Fibroblast of skin of back (primary cell): ENCODE data around the gene DARS1.
"Not testable (repeated sequence)": the region's sequence is repeated elsewhere in the genome, so short reads cannot be mapped to it uniquely, and the experiment has no call there.

Experiments used
- DNase-seq: peaks from one replicate; pipeline ENCODE4 v3.0.0-alpha.2; 2013

The DARS1 gene

DNA sequence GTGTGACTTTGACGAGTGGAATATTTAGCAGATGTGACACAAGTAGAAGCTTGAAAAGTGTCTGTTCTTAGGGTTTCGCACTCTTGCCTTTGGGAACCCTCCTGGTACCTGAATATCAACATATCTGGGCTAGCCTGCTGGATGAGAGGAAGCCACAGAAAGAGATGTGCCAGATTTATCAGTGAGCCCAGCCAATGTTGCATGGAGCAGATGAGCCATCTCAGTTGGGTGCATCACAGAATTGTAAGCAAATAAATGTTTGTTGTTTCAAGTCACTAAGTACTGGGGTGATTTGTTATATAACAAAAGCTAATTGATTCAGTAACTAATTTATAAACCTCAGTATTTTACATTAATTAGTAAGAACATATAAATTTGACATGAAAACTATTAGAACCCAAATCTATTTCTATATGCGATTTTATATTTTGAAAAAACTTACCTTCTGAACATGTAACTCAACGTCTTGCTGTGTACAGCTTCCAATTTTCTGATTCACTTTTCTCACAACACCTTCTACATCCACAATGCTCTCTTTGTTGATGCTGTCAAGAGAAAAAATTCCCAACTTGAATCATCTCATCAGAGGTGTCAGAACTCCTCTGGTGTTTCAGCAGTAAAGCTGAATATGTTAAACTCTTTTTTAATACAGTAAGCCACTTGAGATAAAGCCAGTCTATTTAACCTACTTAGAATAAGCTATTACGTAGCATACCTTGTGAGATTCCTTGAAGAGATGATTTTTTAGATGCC, 42.3 kb downstream of the DARS1 start:
- no peak for DNase-seq

DNA sequence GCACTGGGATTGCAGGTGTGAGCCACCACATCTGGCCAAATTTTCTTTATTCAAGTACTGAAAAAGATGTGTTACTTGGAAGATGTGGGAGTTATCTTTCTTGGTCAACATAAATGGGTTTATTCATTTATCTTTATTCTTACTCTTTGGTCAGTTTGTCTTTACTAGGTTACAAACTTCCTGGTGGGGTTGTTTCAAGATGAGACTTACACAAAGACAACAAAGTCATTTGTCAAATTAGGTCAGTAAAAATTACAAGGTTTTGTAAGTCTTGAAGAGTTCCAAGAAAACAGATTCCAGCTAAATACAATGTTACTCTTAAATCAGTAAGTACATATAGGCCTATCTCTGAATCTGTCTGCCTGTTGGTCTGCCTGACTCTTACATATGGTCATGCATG, 48.9 kb downstream of the DARS1 start:
- no peak for DNase-seq

DNA sequence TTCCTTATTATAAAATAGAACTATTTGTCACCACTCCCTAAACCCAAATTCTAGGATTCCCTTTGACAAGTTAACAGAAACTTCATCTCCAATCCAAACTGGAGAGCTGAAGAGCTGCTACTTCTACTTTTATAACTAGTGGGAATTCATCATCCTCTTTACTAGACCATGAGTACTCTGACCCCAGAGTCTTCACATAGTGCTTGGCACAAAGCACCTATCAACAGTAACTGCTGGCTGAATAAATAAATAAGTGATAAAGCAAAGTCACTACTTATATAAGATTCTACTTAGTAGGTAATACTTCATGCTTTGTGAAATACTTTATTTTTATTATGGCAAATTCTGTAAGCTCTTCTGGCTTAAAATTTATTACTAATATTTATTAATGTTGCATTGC, 49.5 kb downstream of the DARS1 start:
- no peak for DNase-seq

DNA sequence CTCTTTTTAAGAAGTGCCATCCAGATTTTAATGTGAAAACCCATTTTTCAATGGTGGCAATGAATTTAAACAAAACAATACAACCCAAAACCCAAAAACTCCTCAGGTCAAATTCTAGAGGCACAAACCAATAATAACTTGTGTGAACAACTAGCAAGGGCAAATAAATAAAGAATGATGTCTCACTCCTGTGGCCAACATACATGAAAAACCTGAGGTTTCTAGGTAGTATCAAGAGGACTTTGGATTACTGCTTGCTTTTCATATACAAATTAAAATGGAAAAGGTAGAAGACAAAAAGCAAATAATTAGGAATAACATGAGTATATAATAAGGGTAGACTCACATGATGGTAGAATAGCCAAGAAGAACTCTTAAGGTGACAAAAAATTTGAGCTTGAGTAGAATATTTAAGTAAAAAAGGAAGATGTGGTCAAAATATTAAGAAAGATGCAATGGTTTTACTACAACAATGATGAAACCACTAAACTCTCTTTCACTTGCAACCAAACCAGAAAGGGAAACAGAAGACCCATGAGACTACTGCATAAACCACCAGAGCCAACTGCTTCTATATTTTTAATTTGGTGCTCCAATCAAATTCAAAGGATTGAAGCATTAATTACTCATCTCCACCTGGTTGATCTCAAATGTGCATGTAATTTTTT, 53.5 kb downstream of the DARS1 start:
- no peak for DNase-seq

DNA sequence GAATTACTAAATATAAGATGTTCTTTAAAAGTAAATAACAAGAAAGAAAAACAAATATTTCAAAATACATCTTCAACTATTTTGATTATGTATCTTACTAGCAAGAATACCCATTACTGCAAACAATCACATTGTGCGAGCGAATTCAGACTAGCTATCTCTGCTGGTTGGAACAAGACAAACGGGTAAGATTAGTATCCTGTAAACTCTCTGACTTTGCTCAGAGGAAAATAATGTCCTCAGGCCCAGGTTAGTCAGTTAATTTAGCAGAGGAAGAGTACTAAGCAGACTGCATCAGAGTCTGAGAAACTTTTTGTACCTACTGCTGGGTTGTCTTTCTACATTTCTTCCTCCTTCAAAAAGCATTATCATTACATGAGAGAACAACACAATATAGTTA, 58.8 kb downstream of the DARS1 start:
- DNase-seq: no peak

DNA sequence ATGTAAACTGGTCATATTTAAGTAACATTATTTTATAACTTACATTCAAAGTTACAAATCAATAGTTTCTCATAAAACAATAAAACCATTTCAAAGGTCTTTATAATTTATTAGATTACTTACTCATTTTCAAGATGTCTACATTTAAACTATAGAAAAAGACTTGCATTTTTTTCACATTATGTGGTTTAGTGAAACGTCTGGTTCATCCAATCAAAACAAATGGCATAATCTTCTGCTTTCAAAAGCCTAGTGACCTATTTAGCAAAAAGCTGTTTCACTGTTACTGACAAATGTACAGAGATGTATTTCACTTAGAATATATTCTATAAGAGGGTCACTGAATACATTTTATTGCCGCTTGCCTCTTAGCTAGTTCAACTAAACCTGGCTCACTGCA, 59.9 kb downstream of the DARS1 start:
- peak; percentile 73 for DNase-seq

DNA sequence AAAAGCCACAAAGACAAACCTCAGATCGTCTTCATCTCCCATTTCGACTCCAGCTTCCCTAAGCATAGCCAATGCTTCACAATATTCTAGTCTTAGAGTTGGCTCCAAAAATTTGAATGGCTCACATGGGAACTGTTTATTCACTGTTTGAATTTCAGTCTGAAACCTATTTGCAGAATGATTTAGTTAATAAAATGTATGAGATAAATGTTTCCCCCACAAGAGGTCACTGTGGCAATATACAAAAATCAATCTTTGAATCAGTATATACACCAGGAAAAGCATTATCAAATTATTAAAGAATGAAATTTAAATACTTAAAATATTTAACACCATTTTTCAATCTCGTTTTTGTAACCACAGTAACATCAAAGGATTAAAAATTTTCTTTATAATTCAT, 69.2 kb downstream of the DARS1 start:
- peak; percentile 36 for DNase-seq

DNA sequence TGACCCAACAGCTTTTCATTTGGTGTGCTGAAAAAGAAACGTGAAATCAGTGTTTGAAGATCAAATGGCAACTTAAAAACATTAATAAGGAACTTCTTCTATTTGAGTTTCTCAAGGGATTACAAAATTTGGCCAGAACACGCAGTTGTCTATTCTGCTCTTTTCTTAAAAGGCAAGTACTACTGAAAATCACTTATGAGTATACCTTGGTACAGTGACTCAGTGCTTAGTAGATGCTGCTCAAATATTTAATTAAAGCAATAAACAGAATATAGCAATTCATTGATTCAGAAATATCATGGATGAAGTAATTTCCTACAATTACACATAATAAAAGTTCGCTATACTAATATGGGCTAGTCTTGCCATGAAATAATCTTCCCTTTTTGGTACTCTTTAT, 70.9 kb downstream of the DARS1 start:
- DNase-seq: no peak

DNA sequence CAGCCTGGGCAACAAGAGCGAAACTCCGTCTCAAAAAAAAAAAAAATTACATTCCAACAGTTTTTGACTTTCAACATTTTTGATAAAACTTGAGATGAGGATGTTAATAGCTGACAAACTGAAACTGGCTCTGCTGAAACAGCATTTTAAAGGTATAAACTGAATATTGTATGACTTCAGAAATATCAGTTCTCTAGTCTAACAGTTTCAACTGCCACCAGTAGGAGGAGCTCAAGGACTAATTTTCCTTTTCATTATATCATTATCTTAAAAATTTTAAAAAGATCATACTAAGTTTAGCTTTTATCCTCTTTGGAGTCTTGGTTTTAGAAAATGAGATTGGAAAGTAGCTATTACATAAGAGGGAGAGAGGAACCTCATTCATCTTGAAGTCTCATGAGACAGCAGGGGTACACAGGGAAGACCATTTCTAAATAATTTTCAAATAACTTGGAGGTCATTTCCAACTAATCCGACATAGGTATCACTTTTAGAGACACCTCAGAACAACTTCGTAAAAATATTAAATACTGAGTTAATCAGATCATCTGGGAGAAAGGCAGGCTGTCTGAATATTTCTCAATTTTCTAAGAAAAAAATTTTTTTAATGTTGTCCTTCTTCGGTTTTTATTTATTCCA, 71.6 kb downstream of the DARS1 start:
- DNase-seq: peak; percentile 52

DNA sequence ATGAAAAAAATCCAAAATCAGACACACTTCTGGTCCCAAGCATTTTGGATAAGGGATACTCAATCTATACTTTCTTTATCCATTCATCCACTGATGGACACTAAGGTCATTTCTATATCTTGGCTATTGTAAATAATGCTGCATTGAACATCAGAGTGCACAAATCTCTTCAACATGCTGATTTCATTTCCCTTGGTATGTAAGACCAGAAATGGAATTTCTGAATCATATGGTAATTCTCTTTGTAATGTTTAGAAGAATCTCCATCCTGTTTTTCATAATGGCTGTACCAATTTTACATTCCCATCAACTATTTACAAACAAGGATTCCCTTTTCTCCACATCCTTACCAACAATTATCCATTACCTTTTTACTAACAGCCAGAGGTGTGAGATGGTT, 75.5 kb downstream of the DARS1 start:
- DNase-seq: peak; percentile 64

DNA sequence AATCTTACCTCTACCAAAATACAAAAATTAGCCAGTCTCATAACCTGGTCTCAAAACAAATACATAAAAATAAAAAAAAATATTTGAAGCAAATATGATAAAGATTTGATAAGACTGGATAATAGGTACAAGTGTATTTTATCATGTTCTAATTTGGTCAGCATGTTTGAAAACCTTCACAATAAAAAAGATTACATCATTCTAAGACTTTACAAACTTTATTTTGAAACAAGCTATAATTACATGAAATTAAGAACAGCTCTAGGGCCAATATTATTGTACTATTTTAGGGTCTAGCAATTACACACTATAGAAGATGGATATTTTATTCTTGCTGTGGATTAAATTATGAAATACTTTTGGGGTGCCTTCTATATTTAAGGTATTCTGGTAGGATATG, 79.7 kb downstream of the DARS1 start:
- no peak for DNase-seq

DNA sequence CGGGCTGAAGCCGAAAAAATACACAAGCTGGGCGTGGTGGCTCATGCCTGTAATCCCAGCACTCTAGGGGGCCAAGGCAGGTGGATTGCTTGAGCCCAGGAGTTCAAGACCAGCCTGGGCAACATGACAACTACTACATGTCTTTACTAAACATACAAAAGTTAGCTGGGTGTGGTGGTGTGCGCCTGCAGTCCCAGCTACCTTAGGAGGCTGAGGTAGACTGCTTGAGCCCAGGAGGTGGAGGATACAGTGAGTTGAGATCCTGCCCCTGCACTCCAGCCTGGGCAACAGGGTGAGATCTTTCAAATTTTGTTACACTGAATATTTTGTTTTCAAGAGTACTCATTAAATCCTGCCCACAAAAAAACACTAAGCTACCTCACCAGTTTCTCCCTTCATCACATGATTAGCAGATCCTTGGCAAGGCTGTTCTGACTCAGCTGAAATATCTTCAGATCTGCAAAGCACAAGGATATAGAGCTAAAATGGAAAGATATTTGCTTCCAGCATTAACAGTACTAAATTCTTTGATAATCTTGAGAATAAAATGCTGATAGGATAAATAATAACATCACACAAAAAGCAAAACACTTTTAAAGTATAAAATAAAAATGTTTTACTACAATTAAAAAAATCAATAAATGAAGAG, 81.0 kb downstream of the DARS1 start:
- peak; percentile 12 for DNase-seq

DNA sequence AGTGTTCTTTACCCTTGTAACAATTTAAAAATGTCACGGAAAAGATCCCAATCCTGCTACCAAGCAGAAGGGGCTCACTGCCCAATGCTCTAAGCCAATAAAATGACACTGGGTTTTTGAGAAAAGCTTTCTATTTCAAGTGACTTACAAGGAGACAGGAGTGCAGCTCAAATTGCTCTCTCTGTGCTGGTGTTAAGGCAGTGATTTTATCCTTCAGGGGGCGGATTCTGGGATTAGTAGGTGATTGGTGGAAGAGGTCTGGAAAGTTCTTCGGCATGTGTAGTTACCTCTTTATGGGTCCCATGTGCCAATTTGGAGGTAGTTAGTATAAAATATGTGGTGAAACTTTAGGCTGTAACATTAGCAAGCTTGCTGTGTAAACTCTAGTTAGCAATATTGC, 81.8 kb downstream of the DARS1 start:
- no peak for DNase-seq

DNA sequence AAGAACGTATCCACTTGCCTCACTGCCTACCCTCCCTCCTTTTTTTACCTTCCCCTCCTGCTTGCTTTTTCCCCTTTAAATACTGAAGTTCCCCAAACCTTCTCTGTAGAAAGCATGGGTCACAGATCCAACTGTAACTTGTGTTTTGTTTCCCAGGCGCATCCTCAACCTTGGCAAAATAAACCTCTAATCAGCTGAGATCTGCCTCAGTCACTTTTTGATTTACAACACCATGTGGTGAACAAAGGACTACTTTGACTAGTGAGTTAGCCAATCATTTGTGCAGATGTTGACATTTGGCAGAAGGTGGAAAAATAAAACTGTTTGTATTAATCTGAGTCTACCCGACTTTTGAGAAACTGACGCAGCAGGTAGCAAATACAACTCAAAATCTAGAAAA, 85.9 kb downstream of the DARS1 start:
- DNase-seq: no peak

DNA sequence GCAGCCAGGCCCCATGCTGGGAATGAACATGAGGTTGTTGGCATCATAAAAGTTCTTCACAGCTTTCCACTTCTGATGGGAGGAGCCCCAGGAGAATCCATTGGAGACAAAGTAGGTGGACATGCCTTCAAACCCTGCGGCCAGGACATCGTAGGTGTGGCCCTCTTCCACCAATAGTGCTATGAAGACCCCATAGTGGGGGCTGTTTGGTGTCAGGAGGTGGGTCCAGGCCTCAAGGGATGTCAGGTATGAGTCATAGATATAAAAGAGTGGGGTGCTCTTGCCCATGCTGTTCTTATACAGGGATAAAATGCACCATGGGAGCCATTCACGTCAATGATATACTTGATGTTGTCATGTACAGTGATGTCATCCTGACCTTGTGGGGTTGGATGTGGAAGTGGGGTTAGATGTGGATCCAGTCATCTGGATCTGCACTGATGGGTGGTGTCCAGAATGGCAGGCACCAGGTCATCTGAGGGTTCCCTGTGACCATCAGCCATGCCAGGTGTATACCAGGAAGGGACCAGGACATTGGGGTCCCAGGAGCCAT, 87.1 kb downstream of the DARS1 start:
- DNase-seq: no peak

DNA sequence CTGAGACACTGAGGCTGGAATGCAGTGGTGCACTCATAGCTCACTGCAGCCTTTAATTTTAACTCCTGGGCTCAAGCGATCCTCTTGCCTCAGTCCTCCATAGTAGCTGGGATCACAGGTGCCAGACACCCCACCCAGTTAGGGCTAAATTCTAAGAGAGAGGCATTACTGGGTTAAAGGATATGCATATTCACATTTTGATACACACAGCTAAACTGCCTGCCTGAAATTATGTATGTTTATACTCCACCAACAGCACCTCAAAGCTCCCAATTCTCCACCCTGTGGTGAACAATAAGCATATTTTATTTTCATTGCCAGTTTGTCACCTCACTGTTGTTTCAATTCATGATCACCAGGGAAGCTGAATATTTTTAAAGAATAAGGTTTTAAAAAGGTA, 90.5 kb downstream of the DARS1 start:
- DNase-seq: no peak

DNA sequence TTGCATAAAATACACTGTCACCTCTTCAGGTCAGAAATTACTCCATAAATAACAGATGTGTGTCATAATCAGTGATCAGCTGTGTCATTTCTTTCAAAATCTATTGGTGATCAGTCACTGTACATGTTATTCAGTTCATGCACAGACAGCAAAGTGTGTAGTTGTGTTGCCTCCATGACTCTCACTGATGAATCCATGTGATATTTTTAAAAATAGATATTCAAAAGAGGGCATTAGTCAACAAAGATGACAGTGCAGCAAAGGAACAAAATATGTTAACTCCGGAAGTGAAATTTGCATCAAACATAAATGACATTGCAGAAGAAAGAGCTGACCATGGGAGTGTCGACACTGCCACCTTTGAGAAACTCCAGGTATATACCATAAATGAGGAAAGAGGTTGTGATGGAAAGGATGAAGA, 92.0 kb downstream of the DARS1 start:
- no peak for DNase-seq

DNA sequence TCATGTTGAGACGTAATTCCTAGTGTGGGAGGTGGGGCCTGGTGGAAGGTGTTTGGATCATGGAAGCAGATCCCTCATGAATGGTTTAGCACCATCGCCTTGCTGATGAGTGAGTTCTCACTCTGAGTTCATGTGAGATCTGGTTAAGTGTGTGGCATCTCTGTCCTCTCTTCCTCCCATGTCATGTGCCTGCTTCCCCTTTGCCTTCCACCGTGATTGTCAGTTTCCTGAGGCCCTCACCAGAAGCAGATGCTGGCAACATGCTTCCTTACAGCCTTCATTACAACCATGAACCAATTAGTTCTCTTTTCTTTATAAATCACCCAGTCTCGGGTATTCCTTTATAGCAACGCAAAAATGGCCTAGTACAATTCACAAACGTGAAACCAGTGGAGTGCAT, 94.6 kb downstream of the DARS1 start:
- DNase-seq: no peak

DNA sequence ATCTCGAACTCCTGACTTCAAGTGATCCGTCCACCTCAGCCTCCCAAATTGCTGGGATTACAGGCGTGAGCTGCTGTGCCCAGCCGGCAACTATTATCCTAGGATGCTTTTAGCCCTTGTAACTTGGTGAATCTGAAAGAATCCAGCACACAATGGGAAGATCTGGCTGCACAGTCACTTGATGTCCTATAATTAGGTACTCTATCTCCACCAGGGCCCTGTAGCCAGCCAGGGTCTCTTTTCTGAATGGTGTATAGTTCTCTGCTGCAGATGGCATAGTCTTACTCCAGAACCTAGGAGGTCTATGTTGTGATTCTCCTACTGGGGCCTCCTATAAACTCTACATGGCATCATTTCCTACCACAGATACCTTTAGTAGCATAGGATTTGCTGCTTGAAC, 95.3 kb downstream of the DARS1 start:
- no peak for DNase-seq

DNA sequence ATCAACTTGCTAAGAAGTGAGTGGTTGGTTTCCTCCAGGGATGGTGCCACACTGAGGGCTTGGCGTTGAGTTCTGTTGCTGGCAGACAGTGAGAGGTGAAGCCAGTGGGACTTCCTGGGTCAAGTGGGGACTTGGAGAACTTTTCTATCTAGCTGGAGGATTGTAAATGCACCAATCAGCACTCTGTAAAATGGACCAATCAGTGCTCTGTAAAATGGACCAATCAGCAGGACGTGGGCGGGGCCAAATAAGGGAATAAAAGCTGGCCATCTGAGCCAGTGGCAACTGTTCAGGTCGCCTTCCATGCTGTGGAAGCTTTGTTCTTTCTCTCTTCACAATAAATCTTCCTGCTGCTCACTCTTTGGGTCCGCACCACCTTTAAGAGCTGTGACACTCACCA, 96.8 kb downstream of the DARS1 start:
- not testable (repeated sequence) for DNase-seq

DNA sequence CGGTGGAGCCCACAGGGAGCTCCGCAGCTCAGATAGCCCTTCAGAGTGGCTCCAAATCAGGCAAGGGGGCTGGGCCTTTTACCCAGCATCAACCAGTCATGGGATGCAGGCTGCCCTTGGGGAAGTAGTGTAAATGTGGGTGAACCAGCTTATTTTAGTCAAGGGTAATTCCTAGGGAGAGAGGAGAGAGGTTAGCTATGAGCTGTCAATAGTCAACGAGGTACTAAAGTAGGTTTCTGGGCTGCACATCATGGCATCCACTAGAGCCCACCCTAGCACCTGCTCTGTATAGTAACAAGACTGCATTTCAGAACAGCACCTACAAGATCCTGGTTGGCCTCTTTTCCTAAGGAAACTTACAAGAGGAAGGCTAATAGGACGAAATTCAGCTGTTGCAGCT, 99.7 kb downstream of the DARS1 start:
- no peak for DNase-seq

DNA sequence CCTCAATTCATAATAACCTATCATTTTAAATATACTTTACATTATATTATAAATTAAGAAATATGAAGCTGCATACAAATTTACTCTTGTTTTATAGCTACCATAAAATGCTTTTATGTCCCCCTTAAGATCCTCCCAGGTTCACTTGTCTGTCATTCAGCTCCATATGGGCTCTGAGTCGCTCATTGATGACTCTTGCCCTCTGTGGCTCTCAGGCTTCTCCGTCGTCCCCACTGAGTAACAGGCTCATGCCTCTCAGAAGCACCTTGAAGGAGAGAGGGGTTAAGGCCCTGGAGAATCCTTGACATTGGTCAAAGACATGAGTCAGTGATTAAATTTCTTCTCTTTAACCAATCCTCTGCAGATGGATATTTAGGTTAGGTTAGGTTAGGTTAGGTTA, 103.0 kb downstream of the DARS1 start:
- no peak for DNase-seq

DNA sequence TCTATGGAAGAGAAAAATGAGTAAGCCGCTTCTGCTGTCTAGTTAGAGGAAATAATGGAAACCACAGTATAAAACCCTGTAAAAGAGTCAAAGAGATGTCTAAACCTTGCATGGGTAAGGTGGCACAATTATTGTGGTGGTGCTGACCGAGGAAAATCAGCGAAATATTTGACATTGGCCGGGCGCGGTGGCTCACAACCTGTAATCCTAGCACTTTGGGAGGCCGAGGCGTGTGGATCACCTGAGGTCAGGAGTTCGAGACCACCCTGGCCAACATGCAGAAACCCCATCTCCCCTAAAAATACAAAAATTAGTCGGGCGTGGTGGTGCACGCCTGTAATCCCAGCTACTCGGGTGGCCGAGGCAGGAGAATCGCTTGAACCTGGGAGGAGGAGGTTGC, 108.7 kb downstream of the DARS1 start:
- not testable (repeated sequence) for DNase-seq
